Stimulated activated CD8-positive, alpha-beta memory T cell treated with anti-CD3 and anti-CD28 coated beads, Interleukin-7, amount 100 ng/mL, for 4 hours (primary cell): Measurements from ENCODE around the gene ITCH.

Experiments
- DNase-seq, 2 donors: peaks; one replicate each; pipeline ENCODE4 v3.0.0-alpha.2; 2020; ENCODE audit warnings: low read depth in 2 of 2

The ITCH gene

DNA sequence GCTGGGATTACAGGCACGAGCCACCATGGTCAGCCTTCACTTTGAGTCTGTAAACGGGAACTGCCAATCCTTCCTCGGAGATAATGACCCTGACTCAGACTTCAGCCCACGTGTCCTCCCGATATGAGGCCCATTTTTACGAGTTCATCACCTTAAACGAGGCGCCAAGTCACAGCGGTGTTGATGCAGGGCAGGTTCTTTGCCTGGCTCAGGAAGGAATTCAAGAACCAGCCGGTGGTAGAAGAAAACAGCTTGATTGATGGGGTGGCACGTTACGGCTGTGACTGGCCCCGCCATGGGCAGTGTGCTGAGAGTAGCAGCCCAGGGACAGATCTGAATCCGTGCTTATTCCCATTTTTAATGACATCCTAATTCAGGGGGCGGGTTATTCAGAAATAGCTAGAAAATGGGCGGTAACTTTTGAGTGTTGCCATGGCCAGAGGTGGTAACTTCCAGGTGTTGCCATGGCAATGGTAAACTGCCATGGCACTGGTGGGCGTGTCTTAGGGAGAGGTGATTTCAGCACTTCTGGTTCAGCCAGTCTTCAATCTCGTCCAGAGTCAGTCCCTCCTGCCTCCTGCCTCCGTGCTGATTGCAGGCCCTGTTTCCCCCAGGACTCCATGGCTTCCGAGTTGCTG lies 186.3 kb downstream of the ITCH start:
- DNase-seq, result no peak

- DNase-seq, result no peak
Observed at GRCh38 chr20:34549929-34550305, 186.8 kb downstream of the ITCH start.

DNA sequence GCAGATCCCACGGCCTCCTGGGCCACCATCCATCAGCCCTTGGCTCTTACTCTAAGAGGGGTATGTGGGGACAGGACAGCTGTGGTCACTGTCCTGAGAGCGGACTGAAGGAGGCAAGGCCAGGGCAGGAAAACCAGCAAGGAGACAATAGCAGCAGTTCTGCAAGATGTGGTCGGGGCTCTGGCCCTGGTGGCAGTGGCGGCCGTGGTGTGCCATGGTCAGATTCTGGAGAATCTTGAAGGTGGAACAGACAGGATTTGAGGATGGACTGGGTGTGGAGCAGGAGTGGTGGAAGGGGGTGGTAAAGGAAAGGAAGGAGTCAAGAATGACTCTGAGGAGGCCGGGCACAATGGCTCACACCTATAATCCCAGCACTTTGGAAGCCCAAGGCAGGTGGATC lies 189.5 kb downstream of the ITCH start:
- DNase-seq, result no peak

DNA sequence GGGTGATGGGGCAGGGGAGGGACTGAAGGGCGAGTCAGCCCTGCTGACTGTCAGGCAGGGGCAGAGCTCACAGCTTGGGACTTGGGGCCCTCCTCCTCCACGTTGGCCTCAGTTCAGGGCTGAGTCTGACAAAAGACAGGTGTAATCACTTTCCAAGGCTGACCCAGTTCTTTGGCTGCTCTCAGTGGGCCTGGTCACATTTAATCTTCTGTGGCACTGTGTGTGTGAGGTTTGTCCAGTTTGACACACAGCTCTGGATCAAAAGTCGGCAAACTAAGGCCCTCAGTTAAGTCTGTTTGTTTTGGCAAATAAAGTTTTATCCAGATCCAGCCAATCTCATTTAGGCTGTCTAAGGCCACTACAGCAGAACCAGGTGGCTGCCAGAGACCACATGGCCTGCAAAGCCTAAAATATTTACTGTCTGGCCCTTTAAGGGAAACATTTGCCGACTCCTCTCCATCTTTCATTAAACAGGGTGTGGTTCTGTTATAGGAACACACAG lies 190.3 kb downstream of the ITCH start:
- DNase-seq, result no peak

DNA sequence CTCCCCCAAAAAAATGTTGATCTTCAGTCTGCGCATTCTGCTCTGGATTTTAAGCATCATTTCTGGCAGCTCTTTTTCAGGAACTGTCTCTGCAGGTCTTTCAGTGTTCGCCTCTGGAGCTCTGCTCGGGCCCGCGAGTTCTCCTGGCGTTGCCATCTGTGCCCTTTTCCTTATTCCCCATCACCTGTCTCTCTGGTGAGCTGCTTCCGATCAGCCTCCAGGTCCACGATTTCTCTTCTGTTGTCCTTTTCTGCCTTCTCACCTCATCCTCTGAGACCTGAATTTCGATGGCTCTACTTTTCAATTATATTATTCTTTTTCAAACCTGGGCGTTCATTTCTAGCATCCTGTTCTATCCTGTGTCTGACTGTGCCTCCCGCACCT lies 194.9 kb downstream of the ITCH start:
- no peak for DNase-seq

DNA sequence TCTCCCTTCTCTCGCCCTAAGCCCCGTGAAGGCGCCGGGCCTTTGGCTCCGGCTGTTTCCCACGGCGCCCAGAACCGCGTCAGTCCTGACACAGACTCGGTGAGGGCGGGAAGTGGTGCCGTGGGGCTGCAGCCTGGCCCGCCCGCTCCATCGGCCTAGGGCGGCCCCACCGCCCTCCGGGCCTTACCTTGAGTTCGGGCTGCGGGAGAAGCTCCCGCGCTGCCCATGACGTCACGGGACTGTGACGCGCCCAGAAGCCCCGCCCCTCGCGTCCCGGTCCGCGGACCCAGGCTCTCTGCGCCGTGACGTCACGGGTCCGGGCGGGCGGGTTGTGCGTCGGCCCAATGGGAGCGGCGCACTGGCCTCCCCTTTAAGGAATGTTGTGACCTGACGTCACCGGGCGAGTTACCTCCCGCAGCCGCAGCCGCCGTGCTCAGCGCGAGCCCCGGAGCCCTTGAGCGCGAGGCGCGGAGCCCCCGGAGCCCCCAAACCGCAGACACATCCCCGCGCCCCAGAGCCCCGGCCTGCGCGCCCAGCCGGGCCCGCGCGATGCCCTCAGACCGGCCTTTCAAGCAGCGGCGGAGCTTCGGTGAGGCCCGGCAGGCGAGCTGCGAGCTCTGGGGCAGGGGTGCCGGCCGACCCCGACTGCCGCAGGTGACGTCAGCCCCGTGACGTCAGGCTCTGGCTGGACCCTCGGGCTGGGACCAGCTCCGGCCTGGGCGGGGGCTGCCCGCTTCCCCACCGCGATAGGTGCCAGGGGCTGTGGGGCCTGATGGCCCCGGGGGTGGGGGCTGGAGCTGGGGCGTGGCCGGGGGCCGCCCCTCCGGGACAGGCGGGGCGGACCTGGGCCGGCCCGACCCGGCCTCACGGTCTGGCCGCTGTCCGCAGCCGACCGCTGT lies 195.5 kb downstream of the ITCH start, which contains the start of gene MAP1LC3A:
Gene MAP1LC3A, plus strand, starts transcription at position 399 of the 899 bp plus-strand sequence. Its CDS starts 151 bp downstream, at position 550.
- peak; percentile 83 to 91 for DNase-seq

DNA sequence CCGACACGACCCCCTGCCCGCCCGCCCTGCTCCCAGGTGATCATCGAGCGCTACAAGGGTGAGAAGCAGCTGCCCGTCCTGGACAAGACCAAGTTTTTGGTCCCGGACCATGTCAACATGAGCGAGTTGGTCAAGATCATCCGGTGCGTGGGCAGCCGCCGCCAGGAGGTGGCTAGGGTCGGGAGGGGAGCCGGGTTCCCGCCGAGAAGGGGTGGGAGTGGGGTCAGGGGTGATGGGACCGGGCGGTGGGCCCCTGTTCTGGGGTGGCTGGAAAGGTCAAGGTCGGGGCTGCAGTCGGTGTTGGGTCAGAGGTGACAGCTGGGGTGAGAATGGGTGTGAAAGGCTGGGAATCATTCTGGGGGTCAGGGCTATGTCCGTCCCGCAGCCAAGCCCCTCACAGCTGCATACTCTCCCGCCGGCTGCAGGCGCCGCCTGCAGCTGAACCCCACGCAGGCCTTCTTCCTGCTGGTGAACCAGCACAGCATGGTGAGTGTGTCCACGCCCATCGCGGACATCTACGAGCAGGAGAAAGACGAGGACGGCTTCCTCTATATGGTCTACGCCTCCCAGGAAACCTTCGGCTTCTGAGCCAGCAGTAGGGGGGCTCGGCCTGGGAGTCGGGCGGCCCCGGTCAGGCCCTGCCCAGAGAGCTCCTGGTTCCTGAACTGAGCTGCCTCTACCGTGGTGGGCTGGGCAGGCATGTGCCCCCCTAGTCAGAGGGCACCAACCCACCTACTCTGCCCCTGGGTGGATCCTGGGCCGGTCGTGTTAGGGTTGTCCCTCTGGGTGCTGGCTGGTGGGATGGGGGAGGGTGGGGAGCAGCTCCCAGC lies 196.5 kb downstream of the ITCH start:
- no peak for DNase-seq

DNA sequence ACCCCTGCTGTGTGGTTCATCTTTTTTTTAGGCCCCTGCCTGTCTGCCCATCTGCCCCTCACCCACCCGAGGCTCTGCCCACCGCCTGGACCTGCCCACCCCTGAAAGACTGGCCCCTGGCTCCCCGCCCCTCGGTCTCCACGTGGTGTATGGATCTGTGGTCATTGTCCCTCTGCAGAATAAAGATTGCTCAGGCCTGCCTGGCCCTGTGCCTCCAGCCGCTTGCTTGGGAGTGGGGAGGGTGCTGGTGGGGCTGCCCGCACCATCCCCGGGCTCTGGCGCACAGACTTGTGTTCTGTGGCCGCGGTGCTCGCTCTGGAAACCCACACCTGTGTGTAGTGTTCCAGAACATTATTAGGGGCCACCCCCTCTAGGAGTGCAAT lies 197.1 kb downstream of the ITCH start:
- DNase-seq, result no peak

- DNase-seq, result no peak
Observed at GRCh38 chr20:34560614-34561013, 197.5 kb downstream of the ITCH start.
